Sciatic nerve (tissue), 2 donors: ENCODE data around the gene HSFX2. TPM values are rescaled to one million over a fixed set of nuclear protein-coding genes. Genes with fewer than 3 reads are reported as not detected.
"Not testable (repeated sequence)": the region's sequence is repeated elsewhere in the genome, so short reads cannot be mapped to it uniquely, and the experiment has no call there.

Source experiments
- ATAC-seq: fragments of 200-7000 bp; cut with Tn5 transposase; one replicate; pipeline ENCODE4 v1.9.1; 2020; ENCODE audit warnings: mild to moderate bottlenecking, moderate library complexity
- DNase-seq: peaks from one replicate; pipeline ENCODE4 v3.0.0-alpha.2; 2020; ENCODE audit warnings: low spot score
- intact Hi-C: fragments of 100-400 bp; cut with DNase I; formaldehyde crosslinking; loops from one replicate; pipeline ENCODE4 v1.14.2; 2022
- total RNA-seq: library from RNA; stranded (reverse); fragmentation: NEBNext Ultra II Directional; extraction: Animal tissue kit (Norgen Biotek cat#: 25700); gene quantifications from one replicate; pipeline ENCODE4 v1.2.1, GENCODE V29; 2021
- donor health status: DM: no; HTN: no; CAD: no.
- donor health status: DM: no; HTN: no; CAD: no.

Gene HSFX2
- total RNA-seq, 1 donor from 2014 or later = 0.71 TPM

DNA sequence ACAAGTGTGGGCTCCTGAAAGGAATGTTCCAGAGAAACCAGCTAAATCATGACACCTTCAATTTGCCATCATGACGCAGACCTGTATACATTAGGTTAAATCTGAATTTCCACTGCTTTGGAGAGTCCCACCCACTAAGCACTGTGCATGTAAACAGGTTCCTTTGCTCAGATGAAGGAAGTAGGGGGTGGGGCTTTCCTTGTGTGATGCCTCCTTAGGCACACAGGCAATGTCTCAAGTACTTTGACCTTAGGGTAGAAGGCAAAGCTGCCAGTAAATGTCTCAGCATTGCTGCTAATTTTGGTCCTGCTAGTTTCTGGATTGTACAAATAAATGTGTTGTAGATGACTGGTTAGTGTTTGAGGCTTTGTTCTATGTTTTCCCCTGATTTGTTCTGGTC is 48.2 kb downstream of the HSFX2 start:
- intact Hi-C loops, DNase-seq, ATAC-seq: not testable (repeated sequence)

DNA sequence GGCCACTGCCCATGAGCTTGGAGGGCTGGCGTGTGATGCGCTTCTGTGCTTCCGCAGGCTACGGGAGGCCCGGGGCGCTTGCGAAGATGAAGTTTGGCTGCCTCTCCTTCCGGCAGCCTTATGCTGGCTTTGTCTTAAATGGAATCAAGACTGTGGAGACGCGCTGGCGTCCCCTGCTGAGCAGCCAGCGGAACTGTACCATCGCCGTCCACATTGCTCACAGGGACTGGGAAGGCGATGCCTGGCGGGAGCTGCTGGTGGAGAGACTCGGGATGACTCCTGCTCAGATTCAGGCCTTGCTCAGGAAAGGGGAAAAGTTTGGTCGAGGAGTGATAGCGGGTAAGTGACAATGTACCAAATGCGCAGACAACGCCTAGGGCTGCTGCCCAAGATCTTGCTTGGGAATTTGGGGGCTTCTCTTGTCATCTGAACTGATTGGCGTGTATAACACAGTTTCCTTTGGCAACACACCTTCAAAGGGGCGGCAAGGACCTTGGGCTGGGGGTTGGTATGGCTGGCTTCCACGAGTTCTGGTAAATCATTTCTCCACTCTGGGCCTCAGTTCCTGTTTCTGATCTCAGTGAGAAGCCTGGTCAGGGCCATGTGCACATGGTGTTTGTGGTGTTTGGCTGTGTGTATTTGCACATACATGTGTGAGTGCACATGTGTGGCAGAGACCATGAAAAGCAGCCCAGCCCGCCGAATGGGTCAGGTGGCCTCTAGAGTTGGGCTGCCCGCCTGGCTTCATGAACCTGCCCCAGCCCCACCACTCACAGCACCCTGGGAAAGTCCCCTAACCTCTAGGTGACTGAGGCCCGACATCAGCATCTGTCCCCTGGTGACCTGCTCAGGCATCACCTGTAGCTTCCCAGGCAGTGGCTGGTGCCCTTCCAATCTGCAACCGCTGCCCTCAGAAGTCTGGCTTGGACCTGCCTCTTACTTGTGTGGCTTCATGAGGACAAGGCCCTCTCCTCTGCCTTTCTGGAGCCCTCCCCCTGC is 49.3 kb downstream of the HSFX2 start:
- intact Hi-C loops, DNase-seq, ATAC-seq: not testable (repeated sequence)

Other genes with a start within 250 kb of the HSFX2 start
- gene IDS, start 90.0 kb downstream of the HSFX2 start, total RNA-seq = 111 TPM
- gene EOLA1, start 54.3 kb downstream of the HSFX2 start, total RNA-seq = 18.9 TPM
- gene HSFX3, start 45.4 kb downstream of the HSFX2 start, total RNA-seq = not detected
- gene MAGEA9B, start 7.9 kb downstream of the HSFX2 start, total RNA-seq = not detected
- 31.5 TPM for gene TMEM185A, start 36.5 kb upstream of the HSFX2 start, total RNA-seq
- gene MAGEA11, start 116.7 kb upstream of the HSFX2 start, total RNA-seq = not detected
- 2.9 TPM for gene HSFX1, start 178.8 kb upstream of the HSFX2 start, total RNA-seq
- gene MAGEA9, start 186.6 kb upstream of the HSFX2 start, total RNA-seq = not detected